ENCODE results near the gene OR56B4.

The OR56B4 gene

GRCh38 chr11:6152126-6152525, 44.6 kb downstream of the OR56B4 start:
- TF ChIP-seq TEAD4 (IDR thresholded peaks at IDR 0.05) (no peak), CEBPB (IDR thresholded peaks at IDR 0.05) (no peak), NFIC (IDR thresholded peaks at IDR 0.05) (no peak), USF1 (IDR thresholded peaks at IDR 0.05) (no peak), EGR1 (IDR thresholded peaks at IDR 0.05) (no peak), TAF1 (IDR thresholded peaks at IDR 0.05; ENCODE audit: low read depth) (no peak), MAX (IDR thresholded peaks at IDR 0.05) (no peak), YY1 (IDR thresholded peaks at IDR 0.05; ENCODE audit: low read depth) (no peak), CREB1 (IDR thresholded peaks at IDR 0.05; ENCODE audit: low read depth) (no peak), RAD21 (IDR thresholded peaks at IDR 0.05; ENCODE audit: low read depth) (no peak), FOXM1 (IDR thresholded peaks at IDR 0.05; ENCODE audit: borderline replicate concordance, low read depth) (no peak), REST (IDR thresholded peaks at IDR 0.05; ENCODE audit: low read depth) (no peak), TCF12 (IDR thresholded peaks at IDR 0.05; ENCODE audit: low read depth) (no peak), ZBTB7A (IDR thresholded peaks at IDR 0.05; ENCODE audit: low read depth) (no peak)

- TF ChIP-seq YY1 (IDR thresholded peaks at IDR 0.05; ENCODE audit: low read depth) (no peak), USF1 (IDR thresholded peaks at IDR 0.05) (peak; percentile 73), NFIC (IDR thresholded peaks at IDR 0.05) (no peak), EGR1 (IDR thresholded peaks at IDR 0.05) (no peak), TEAD4 (IDR thresholded peaks at IDR 0.05) (no peak), CREB1 (IDR thresholded peaks at IDR 0.05; ENCODE audit: low read depth) (no peak)
These were observed 49.3 kb downstream of the OR56B4 start for GRCh38 chr11:6156628-6157359.
